WTC11 (cell line): ENCODE measurements around the gene LTBP2.

Experiments
- CBFB ChIP-seq: sonication (generic); formaldehyde crosslinking; IDR thresholded peaks from 2 replicates; pipeline ENCODE4 v1.8.1; 2022; ENCODE audit warnings: mild to moderate bottlenecking, low read depth, missing genetic modification reagents
- CTCF ChIP-seq: fragments of 200-600 bp; IDR thresholded peaks from 2 replicates; pipeline ENCODE4 v1.8.0; 2022; ENCODE audit warnings: antibody characterized with exemption
- ERG ChIP-seq: fragments of 250-450 bp; sonication (Bioruptor Pico); IDR thresholded peaks from 2 replicates; pipeline ENCODE4 v1.8.0; 2021; ENCODE audit warnings: mild to moderate bottlenecking
- FOXP1 ChIP-seq: sonication (generic); formaldehyde crosslinking; IDR thresholded peaks from 2 replicates; pipeline ENCODE4 v1.8.0; 2022; ENCODE audit warnings: missing genetic modification reagents, mild to moderate bottlenecking, moderate library complexity, borderline replicate concordance
- TCF7 ChIP-seq: sonication (generic); formaldehyde crosslinking; IDR thresholded peaks from 2 replicates; pipeline ENCODE4 v1.8.0; 2022; ENCODE audit warnings: mild to moderate bottlenecking, low read depth, missing genetic modification reagents, moderate library complexity
- ZNF138 ChIP-seq: sonication (generic); formaldehyde crosslinking; conservative IDR thresholded peaks from 2 replicates; pipeline ENCODE4 v1.8.1; 2022; ENCODE audit warnings: mild to moderate bottlenecking, moderate library complexity, missing genetic modification reagents
- ZNF232 ChIP-seq: sonication (generic); formaldehyde crosslinking; IDR thresholded peaks from 2 replicates; pipeline ENCODE4 v1.8.0; 2022; ENCODE audit warnings: mild to moderate bottlenecking, missing genetic modification reagents
- ZNF263 ChIP-seq: sonication (generic); formaldehyde crosslinking; IDR thresholded peaks from 2 replicates; pipeline ENCODE4 v1.8.1; 2022; ENCODE audit warnings: low read depth, mild to moderate bottlenecking, moderate library complexity, missing genetic modification reagents
- TF ChIP-seq, protein P1 (sequence below): sonication (generic); formaldehyde crosslinking; IDR thresholded peaks from 2 replicates; pipeline ENCODE4 v1.8.0; 2022; ENCODE audit warnings: mild to moderate bottlenecking, missing genetic modification reagents
- TF ChIP-seq, protein P2 (sequence below): sonication (generic); formaldehyde crosslinking; IDR thresholded peaks from 2 replicates; pipeline ENCODE4 v1.8.0; 2022; ENCODE audit warnings: mild to moderate bottlenecking, missing genetic modification reagents
- TF ChIP-seq, protein P3 (sequence below): sonication (generic); formaldehyde crosslinking; conservative IDR thresholded peaks from 2 replicates; pipeline ENCODE4 v1.8.1; 2022; ENCODE audit warnings: mild to moderate bottlenecking, missing genetic modification reagents

GRCh38 chr14:74601982-74602381, 10.1 kb downstream of the LTBP2 start:
- TF ChIP-seq, protein P1, sequence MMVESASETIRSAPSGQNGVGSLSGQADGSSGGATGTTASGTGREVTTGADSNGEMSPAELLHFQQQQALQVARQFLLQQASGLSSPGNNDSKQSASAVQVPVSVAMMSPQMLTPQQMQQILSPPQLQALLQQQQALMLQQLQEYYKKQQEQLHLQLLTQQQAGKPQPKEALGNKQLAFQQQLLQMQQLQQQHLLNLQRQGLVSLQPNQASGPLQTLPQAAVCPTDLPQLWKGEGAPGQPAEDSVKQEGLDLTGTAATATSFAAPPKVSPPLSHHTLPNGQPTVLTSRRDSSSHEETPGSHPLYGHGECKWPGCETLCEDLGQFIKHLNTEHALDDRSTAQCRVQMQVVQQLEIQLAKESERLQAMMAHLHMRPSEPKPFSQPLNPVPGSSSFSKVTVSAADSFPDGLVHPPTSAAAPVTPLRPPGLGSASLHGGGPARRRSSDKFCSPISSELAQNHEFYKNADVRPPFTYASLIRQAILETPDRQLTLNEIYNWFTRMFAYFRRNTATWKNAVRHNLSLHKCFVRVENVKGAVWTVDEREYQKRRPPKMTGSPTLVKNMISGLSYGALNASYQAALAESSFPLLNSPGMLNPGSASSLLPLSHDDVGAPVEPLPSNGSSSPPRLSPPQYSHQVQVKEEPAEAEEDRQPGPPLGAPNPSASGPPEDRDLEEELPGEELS: no peak
- TF ChIP-seq ZNF232 (CRISPR knock-in tag) (no peak), CTCF (no peak), CBFB (no peak), ERG (CRISPR knock-in tag) (no peak), TCF7 (CRISPR knock-in tag) (no peak), ZNF263 (CRISPR knock-in tag) (no peak), FOXP1 (CRISPR knock-in tag) (no peak), ZNF138 (CRISPR knock-in tag) (no peak)
- TF ChIP-seq, protein P2, sequence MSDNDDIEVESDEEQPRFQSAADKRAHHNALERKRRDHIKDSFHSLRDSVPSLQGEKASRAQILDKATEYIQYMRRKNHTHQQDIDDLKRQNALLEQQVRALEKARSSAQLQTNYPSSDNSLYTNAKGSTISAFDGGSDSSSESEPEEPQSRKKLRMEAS: no peak
- TF ChIP-seq, protein P3, sequence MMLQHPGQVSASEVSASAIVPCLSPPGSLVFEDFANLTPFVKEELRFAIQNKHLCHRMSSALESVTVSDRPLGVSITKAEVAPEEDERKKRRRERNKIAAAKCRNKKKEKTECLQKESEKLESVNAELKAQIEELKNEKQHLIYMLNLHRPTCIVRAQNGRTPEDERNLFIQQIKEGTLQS: no peak
